Osteocyte (in vitro differentiated cells): Measurements from ENCODE around the gene MAEA. TPM values are rescaled to one million over a fixed set of nuclear protein-coding genes. Genes with fewer than 3 reads are reported as not detected.

ENCODE experiments used
- DNase-seq: peaks from one replicate; pipeline ENCODE4 v3.0.0; 2021; ENCODE audit warnings: mixed read lengths; ENCODE audit not compliant: unreplicated experiment; ENCODE audit errors: extremely low spot score
- H3K27ac Mint-ChIP-seq: one replicate; pipeline ENCODE4 v1.8.0; 2021; ENCODE audit warnings: mild to moderate bottlenecking, mixed read lengths; ENCODE audit not compliant: unreplicated experiment
- H3K27me3 Mint-ChIP-seq: one replicate; pipeline ENCODE4 v1.8.0; 2021; ENCODE audit warnings: mixed read lengths; ENCODE audit not compliant: unreplicated experiment
- H3K36me3 Mint-ChIP-seq: one replicate; pipeline ENCODE4 v1.8.0; 2021; ENCODE audit warnings: mixed read lengths; ENCODE audit not compliant: unreplicated experiment
- H3K4me1 Mint-ChIP-seq: one replicate; pipeline ENCODE4 v1.8.0; 2021; ENCODE audit warnings: mixed read lengths; ENCODE audit not compliant: unreplicated experiment
- H3K4me3 Mint-ChIP-seq: one replicate; pipeline ENCODE4 v1.8.0; 2021; ENCODE audit warnings: mild to moderate bottlenecking, moderate library complexity, mixed read lengths; ENCODE audit not compliant: unreplicated experiment
- H3K9me3 Mint-ChIP-seq: one replicate; pipeline ENCODE4 v1.8.0; 2021; ENCODE audit warnings: mixed read lengths; ENCODE audit not compliant: unreplicated experiment
- CTCF ChIP-seq: fragments of 200-600 bp; sonication (generic); IDR thresholded peaks from 2 replicates; pipeline ENCODE4 v1.5.0; 2021; ENCODE audit warnings: antibody characterized with exemption, mild to moderate bottlenecking, moderate library complexity
- total RNA-seq: library from RNA; stranded (reverse); gene quantifications from 2 replicates; pipeline ENCODE4 v1.2.1, GENCODE V29; 2021

Gene MAEA
- total RNA-seq, 1 donor from 2014 or later: 62.9 TPM

- TF ChIP-seq CTCF: no peak
- Mint-ChIP-seq H3K4me1 (peaks cover 24% of the 10 kb centered on the region), H3K9me3 (no peaks in the 10 kb centered on the region), H3K4me3 (no peak overlapping the region), H3K27me3 (no peaks in the 10 kb centered on the region), H3K36me3 (peaks cover 30% of the 10 kb centered on the region), H3K27ac (no peak overlapping the region)
- DNase-seq: no peak
These were observed 23.3 kb downstream of the MAEA start for GRCh38 chr4:1312821-1313640.

- Mint-ChIP-seq H3K4me3 (no peak overlapping the region), H3K27me3 (no peaks in the 10 kb centered on the region), H3K36me3 (peaks cover 43% of the 10 kb centered on the region), H3K27ac (no peak overlapping the region), H3K9me3 (no peaks in the 10 kb centered on the region), H3K4me1 (peaks cover 2% of the 10 kb centered on the region)
- no peak for DNase-seq
- no peak for TF ChIP-seq CTCF
These were observed 25.6 kb downstream of the MAEA start for GRCh38 chr4:1315306-1315705.

- no peak overlapping the region for H3K4me3 Mint-ChIP-seq
- no peak overlapping the region for H3K27ac Mint-ChIP-seq
- H3K9me3 Mint-ChIP-seq: no peaks in the 10 kb centered on the region
- TF ChIP-seq CTCF: no peak
- no peak for DNase-seq
- H3K27me3 Mint-ChIP-seq: no peaks in the 10 kb centered on the region
- peaks cover 46% of the 10 kb centered on the region for H3K36me3 Mint-ChIP-seq
- no peaks in the 10 kb centered on the region for H3K4me1 Mint-ChIP-seq
These were observed 26.3 kb downstream of the MAEA start for GRCh38 chr4:1315836-1316536.

- Mint-ChIP-seq H3K4me3 (no peak overlapping the region), H3K36me3 (peaks cover 46% of the 10 kb centered on the region), H3K9me3 (no peaks in the 10 kb centered on the region), H3K27me3 (no peaks in the 10 kb centered on the region), H3K4me1 (no peaks in the 10 kb centered on the region), H3K27ac (no peak overlapping the region)
- no peak for TF ChIP-seq CTCF
- DNase-seq: no peak
These were observed 27.0 kb downstream of the MAEA start for GRCh38 chr4:1316537-1317168.
